Subcutaneous adipose tissue (tissue), 4 donors: Measurements from ENCODE around the gene KSR2. TPM values are rescaled to one million over a fixed set of nuclear protein-coding genes. Genes with fewer than 3 reads are reported as not detected.

Experiments
- CTCF ChIP-seq: fragments of 450-650 bp; IDR thresholded peaks from one replicate; pipeline ENCODE4 v1.5.1; 2016; ENCODE audit warnings: low read depth, mild to moderate bottlenecking, control low read depth, antibody characterized with exemption, moderate library complexity
- total RNA-seq, 4 donors: library from RNA; depleted of rRNA; stranded (reverse); fragments of >200 nt; gene quantifications; one replicate each; pipeline ENCODE4 v1.1.0, GENCODE V29; 2016

Gene KSR2
- total RNA-seq, 4 donors from 2014 or later, result under 0.01 TPM; not detected in 1

GRCh38 chr12:117901631-117902030 is 67.2 kb downstream of the KSR2 start:
- no peak for TF ChIP-seq CTCF

DNA sequence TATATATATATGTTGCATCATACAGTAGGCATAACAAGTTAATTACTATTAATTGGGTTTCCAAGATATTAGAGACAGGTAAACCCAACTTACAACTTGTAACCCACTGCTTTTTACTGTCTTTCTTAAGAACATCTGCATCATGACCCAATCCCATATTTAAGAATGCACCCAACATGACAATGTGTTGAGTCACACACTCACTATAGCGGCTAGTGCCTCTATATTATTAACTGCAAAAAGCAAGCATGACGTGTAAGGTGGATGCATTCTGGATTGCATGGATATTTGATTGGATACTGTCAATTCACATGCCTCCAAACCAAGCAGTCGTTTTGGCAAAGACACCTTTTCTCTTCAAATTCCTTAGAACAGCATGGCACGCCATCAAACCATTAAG is 68.2 kb downstream of the KSR2 start:
- no peak for TF ChIP-seq CTCF

GRCh38 chr12:117897372-117898161 is 71.2 kb downstream of the KSR2 start:
- no peak for TF ChIP-seq CTCF

- no peak for TF ChIP-seq CTCF
Measured at GRCh38 chr12:117896009-117896408, 72.8 kb downstream of the KSR2 start.

DNA sequence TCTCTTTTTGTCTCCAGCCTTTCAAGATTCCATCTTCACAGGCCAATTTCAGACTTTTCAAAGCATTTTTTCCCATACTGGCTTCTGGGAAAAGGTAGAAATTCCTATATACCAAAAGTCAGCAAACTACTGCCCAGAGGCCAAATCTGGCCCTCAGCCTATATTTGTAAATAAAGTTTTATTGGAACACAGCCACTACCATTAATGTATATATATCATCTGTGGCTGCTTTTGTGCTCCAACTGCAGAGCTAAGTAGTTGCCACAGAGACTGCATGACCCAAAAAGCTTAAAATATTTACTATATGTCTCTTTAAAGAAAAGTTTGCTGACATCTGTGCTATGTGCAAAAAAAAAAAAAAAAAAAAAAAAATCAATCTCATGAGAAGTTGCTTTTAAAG is 76.3 kb downstream of the KSR2 start:
- TF ChIP-seq CTCF, result no peak

- no peak for TF ChIP-seq CTCF
Measured at GRCh38 chr12:117890644-117891043, 78.1 kb downstream of the KSR2 start.

DNA sequence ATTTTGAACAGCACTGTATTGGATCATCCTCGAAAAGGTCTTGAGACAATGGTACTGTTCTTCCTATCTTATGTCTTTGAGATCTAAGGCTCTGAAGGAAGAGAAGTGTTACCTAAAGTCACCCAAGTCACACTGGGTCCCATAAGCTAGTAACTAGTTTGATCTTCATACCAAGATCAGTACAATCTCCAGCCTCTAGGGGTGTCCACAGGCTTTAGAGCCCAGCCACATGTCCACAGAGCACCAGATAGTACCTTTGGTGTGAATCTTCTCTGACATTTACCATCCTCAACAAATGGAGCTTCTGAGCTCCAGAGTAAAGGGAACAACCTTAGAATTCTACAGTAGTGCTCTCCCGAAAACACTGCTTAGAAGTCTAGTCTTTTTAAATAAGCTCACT is 78.7 kb downstream of the KSR2 start:
- TF ChIP-seq CTCF, result no peak
